Ishikawa (cell line): Measurements from ENCODE around the gene RPTOR.

ENCODE experiments used
- CEBPB ChIP-seq: IDR thresholded peaks from 2 replicates; pipeline ENCODE4 v1.6.1; 2012
- CREB1 ChIP-seq: IDR thresholded peaks from 2 replicates; pipeline ENCODE4 v1.6.1; 2012; ENCODE audit warnings: low read depth
- EGR1 ChIP-seq: IDR thresholded peaks from 2 replicates; pipeline ENCODE4 v1.6.1; 2012
- EP300 ChIP-seq: IDR thresholded peaks from 2 replicates; pipeline ENCODE4 v1.6.1; 2012; ENCODE audit warnings: borderline replicate concordance
- FOXM1 ChIP-seq: IDR thresholded peaks from 2 replicates; pipeline ENCODE4 v1.6.1; 2012; ENCODE audit warnings: low read depth, borderline replicate concordance
- NFIC ChIP-seq: IDR thresholded peaks from 2 replicates; pipeline ENCODE4 v1.6.1; 2012
- RAD21 ChIP-seq: IDR thresholded peaks from 2 replicates; pipeline ENCODE4 v1.6.1; 2012; ENCODE audit warnings: low read depth
- TAF1 ChIP-seq: IDR thresholded peaks from 2 replicates; pipeline ENCODE4 v1.6.1; 2012; ENCODE audit warnings: low read depth, mild to moderate bottlenecking
- TCF12 ChIP-seq: IDR thresholded peaks from 2 replicates; pipeline ENCODE4 v1.6.1; 2012; ENCODE audit warnings: low read depth
- TEAD4 ChIP-seq: IDR thresholded peaks from 2 replicates; pipeline ENCODE4 v1.6.1; 2012
- YY1 ChIP-seq: IDR thresholded peaks from 2 replicates; pipeline ENCODE4 v1.6.1; 2012; ENCODE audit warnings: low read depth
- ZBTB7A ChIP-seq: IDR thresholded peaks from 2 replicates; pipeline ENCODE4 v1.6.1; 2012; ENCODE audit warnings: low read depth
- TF ChIP-seq, protein P1 (sequence below): IDR thresholded peaks from 2 replicates; pipeline ENCODE4 v1.6.1; 2012; ENCODE audit warnings: low read depth, mild to moderate bottlenecking
- TF ChIP-seq, protein P2 (sequence below): IDR thresholded peaks from 2 replicates; pipeline ENCODE4 v1.6.1; 2012
- TF ChIP-seq, protein P3 (sequence below): IDR thresholded peaks from 2 replicates; pipeline ENCODE4 v1.6.1; 2012

Gene RPTOR

DNA sequence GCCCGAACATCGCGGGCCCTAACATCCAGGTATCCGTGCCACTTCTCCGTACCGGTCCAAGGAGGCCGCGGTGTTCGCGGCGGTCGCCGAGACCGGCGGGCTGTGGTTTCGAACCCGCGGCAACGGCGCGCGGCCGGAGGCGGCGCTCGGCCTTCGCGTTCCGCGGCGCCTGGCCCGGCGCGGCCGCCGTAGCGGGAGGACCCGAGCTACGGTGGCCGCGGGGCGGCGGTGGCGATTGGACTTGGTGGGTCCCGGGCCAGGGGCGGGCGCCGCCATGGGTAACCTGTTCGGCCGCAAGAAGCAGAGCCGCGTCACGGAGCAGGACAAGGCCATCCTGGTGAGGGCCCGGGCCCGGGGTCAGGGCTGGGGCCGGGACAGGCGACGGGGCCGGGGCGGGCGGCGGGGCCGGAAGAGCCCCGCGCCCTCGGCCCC is 447.0 kb downstream of the RPTOR start, which contains the start of gene CHMP6:
CHMP6 (plus strand) TSS at position 197 of the 432 bp plus-strand sequence; CDS start at position 275, 78 bp downstream.
- TF ChIP-seq ZBTB7A (no peak; the same call in 1 of the 2 replicates), TAF1 (peak; percentile 58; the same call in 1 of the 2 replicates), YY1 (peak; percentile 69), CEBPB (no peak), EGR1 (no peak)

DNA sequence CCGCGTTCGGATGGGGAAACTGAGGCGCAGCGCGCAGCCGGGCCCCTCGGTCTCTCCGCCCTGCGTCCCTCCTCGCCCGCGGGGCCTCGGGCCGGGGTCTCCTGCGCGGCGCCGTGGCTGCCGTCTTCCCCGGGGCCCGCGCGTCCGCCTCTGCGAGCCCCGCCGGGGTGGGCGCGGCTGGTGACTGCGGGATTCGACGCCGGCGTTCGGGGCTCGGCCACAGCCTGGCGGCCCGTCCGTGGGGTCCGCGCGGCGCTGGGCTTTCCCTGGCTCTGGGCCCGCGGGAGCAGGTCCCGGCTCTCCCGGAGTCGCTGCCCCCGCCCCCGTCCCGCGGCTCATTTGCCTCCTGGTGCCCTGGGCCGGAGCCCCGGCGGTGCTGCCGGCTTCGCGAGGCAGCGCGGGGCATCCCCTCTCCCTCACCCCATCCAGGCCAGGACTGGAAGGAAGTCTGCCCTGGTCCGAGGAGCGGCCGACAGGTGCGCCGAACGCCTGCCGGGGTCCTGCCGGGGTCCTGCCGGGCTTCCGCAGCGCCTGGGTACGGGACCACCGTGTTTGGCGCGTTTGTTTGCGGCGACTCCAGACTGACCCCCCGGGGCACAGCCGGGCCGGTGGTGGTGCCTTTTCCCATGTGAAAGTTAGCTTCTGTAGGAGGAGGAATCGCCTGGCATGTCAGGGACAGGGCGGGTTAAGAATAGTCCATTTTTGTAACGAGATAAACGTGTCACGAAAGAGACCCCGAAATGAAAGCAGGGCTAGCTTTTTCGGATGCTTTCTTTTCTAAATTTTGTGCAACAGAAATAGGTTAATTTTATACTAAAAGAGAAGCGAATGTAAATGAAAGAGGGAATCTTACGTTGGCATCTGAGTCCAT is 447.7 kb downstream of the RPTOR start:
- TF ChIP-seq EGR1 (no peak), ZBTB7A (peak; percentile 25; the same call in 1 of the 2 replicates)

DNA sequence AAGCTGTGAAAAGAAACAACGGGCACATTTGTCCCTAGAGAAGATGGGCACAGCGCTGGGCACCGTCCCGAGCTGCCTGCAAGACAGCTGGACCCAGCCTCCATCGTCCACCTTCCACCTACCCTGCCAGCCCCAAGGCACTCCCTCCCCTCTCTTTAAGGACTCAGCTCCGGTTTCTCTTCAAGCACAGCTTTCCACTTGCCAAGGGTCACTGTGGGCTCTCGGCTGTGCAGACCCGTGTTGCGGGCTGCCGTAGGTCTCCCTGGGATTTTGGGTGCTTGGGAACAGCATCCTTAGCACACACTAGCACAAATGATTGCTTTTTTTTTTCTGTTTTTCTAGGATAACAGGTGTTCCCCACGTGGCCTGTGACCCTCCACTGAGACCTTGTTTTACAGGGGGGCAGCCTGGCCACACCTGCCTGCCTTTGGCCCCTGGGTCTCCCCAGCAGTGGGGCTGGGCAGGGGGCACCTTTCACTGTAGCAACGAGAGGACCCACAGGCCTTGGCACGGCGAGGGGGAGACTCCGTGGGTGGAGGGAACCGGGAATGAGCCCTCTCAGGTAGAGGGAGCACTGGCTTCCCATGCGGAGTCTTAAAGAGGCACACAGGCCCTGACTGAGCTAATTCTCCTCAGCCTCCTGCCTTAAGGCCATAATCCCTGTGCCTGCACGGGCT is 448.4 kb downstream of the RPTOR start:
- TF ChIP-seq FOXM1 (no peak), TAF1 (no peak), TEAD4 (no peak), NFIC (no peak), CREB1 (no peak), TCF12 (no peak), YY1 (no peak), EGR1 (no peak)
- TF ChIP-seq, protein P1, sequence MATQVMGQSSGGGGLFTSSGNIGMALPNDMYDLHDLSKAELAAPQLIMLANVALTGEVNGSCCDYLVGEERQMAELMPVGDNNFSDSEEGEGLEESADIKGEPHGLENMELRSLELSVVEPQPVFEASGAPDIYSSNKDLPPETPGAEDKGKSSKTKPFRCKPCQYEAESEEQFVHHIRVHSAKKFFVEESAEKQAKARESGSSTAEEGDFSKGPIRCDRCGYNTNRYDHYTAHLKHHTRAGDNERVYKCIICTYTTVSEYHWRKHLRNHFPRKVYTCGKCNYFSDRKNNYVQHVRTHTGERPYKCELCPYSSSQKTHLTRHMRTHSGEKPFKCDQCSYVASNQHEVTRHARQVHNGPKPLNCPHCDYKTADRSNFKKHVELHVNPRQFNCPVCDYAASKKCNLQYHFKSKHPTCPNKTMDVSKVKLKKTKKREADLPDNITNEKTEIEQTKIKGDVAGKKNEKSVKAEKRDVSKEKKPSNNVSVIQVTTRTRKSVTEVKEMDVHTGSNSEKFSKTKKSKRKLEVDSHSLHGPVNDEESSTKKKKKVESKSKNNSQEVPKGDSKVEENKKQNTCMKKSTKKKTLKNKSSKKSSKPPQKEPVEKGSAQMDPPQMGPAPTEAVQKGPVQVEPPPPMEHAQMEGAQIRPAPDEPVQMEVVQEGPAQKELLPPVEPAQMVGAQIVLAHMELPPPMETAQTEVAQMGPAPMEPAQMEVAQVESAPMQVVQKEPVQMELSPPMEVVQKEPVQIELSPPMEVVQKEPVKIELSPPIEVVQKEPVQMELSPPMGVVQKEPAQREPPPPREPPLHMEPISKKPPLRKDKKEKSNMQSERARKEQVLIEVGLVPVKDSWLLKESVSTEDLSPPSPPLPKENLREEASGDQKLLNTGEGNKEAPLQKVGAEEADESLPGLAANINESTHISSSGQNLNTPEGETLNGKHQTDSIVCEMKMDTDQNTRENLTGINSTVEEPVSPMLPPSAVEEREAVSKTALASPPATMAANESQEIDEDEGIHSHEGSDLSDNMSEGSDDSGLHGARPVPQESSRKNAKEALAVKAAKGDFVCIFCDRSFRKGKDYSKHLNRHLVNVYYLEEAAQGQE = no peak

DNA sequence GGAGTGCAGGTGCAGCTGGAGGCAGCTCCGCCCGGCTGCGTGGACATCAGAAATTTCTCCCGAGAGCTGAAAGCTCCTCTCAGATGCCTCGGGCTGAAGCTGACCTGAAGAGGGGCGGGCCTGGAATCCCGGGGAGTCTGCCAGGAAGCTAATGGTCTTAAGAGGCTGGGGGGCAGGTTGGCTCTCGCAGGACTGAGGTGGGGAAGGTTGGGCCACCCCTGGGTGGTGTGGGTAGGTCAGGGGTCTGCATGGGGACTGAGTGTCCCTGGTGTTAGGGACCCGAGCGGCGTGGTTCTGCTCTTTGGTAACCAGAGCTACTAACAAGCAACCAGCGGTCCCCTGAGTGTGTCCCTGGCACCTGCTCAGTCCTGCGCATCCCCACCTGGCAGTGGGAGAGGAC is 450.5 kb downstream of the RPTOR start:
- TF ChIP-seq, protein P2, sequence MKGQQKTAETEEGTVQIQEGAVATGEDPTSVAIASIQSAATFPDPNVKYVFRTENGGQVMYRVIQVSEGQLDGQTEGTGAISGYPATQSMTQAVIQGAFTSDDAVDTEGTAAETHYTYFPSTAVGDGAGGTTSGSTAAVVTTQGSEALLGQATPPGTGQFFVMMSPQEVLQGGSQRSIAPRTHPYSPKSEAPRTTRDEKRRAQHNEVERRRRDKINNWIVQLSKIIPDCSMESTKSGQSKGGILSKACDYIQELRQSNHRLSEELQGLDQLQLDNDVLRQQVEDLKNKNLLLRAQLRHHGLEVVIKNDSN = no peak
- TF ChIP-seq, protein P1 = no peak
- TF ChIP-seq FOXM1 (no peak), NFIC (no peak), TEAD4 (no peak), TAF1 (no peak), YY1 (no peak), CEBPB (no peak), ZBTB7A (no peak), EGR1 (no peak), CREB1 (no peak), TCF12 (no peak)

DNA sequence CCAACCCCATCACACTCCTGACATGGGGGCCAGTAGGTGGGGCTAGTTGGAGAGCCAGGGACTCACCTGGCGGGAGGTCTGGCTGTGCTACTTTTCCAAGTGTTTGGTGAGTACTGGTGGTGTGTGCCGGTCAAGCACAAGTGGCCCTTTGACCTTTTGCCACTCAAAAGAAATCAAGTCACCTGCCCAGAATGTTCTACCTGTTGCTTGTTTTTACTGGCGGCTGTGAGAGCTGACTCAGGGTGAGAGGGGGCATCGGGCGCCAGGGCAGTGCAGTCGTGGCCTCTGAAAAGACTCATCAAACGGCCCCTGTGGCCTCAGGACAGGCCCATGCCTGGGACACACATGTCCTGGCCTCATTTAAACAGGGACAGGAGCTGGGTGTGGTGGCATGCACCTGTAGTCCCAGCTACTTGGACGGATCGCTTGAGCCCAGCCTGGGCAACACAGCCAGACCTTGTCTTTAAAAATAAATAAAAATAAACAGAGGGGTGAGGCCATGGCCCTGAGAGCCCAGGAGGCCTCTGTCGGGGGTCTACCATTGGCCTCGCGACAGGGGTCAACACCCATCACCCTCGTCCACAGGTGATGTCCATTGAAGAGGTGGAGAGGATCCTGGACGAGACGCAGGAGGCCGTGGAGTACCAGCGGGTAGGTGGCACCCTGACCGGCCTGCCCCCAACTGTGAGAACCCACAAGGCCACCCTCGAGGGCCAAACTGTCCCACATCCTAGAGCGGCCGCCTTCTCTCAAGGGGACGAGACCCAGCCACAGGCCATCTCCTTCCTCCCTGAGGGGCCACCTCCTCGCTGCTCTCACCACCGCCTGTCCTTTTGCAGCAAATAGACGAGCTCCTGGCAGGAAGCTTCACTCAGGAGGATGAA is 452.0 kb downstream of the RPTOR start:
- TF ChIP-seq NFIC = no peak
- TF ChIP-seq ZBTB7A = no peak
- no peak for TF ChIP-seq RAD21
- no peak for TF ChIP-seq TAF1
- no peak for TF ChIP-seq TEAD4
- TF ChIP-seq, protein P3, sequence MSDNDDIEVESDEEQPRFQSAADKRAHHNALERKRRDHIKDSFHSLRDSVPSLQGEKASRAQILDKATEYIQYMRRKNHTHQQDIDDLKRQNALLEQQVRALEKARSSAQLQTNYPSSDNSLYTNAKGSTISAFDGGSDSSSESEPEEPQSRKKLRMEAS = no peak
- no peak for TF ChIP-seq FOXM1
- TF ChIP-seq YY1 = no peak
- TF ChIP-seq, protein P2 = no peak
- TF ChIP-seq, protein P1 = no peak
- TF ChIP-seq EP300 = no peak
- TF ChIP-seq CREB1 = no peak
- TF ChIP-seq TCF12 = no peak
- TF ChIP-seq CEBPB = no peak
- TF ChIP-seq EGR1 = no peak
